Measurements from ENCODE around the gene FXYD7. TPM values are rescaled to one million over a fixed set of nuclear protein-coding genes. Genes with fewer than 3 reads are reported as not detected.

FXYD7 gene
- total and polyA plus RNA-seq, 9 of the 15 experiments (the other 6 are each of a cell fraction or from before 2014, with no cell fraction given) = 0.10 to 0.80 (median 0.31) TPM; not detected in 3

- intact Hi-C loops (cut with micrococcal nuclease) = no loop called here
- no peaks in the 10 kb centered on the region for H3K9me3 ChIP-seq (replicated peaks; ENCODE audit: control insufficient read depth, insufficient read depth, low read depth, low read length)
Observed at GRCh38 chr19:35119578-35120155, 23.4 kb upstream of the FXYD7 start.

More at GRCh38 chr19:35119578-35120155, 23.4 kb upstream of the FXYD7 start:
- FAIRE-seq (no peak), ATAC-seq (no peak), DNase-seq (ENCODE audit: extremely low read depth in 1 of 4, low spot score in 3 of 4) (no peak)
- H2AFZ ChIP-seq (ENCODE audit: low read depth, low read length) = no peak overlapping the region
- TF ChIP-seq ZNF395 (CRISPR knock-in tag; IDR thresholded peaks at IDR 0.05) (no peak), CEBPG (CRISPR knock-in tag; IDR thresholded peaks at IDR 0.05) (0 out of 2 replicates have a peak, but pooled peaks have one; percentile 8), CEBPG (tag; conservative IDR thresholded peaks at IDR 0.05 in 1 of 2, IDR thresholded peaks at IDR 0.05 in 1 of 2) (no peak; a peak in 1 of 4 replicates), CEBPB (tag; IDR thresholded peaks at IDR 0.05) (peak; percentile 55; the same call in 1 of the 2 replicates), ZNF280A (IDR thresholded peaks at IDR 0.05; ENCODE audit: low read depth, partially characterized antibody) (no peak)
- ChIA-PET POLR2A (interaction anchor here (0.7 to 0.9 kb wide), 3 partner anchors 11 to 52 kb away, joined by 3 read pairs; no protein-coding TSS in a partner anchor), CTCF (ENCODE audit: low intra/inter-chr PET ratio) (no interaction called here)
- no peaks in the 10 kb centered on the region for H4K20me1 ChIP-seq (replicated peaks; ENCODE audit: control insufficient read depth, insufficient read depth, low read length)
- no peak overlapping the region for H3K27ac ChIP-seq (ENCODE audit: extremely low read depth, low read depth, low read length)
- no peak overlapping the region for H3K4me2 ChIP-seq (ENCODE audit: insufficient read depth, low read length)
- H3K27me3 ChIP-seq (ENCODE audit: control insufficient read depth in 2 of 2, insufficient read depth in 2 of 2, low read length in 2 of 2) = peaks cover 0 to 21% of the 10 kb centered on the region in 2 experiments; a peak in 4 of 5 replicates
- H3K4me1 ChIP-seq (replicated peaks in 1 of 2; ENCODE audit: control insufficient read depth in 2 of 2, insufficient read depth in 2 of 2, low read length in 2 of 2) = peaks cover 14 to 48% of the 10 kb centered on the region in 2 experiments; a peak in 4 of 5 replicates
- H3K36me3 ChIP-seq (ENCODE audit: control insufficient read depth, insufficient read depth, low read length) = no peaks in the 10 kb centered on the region
- no TSS peak for BruUV-seq (replicated peaks)
- no peak overlapping the region; a peak in 1 of 4 replicates for H3K9ac ChIP-seq (ENCODE audit: insufficient read depth in 1 of 2, low read depth in 2 of 2, low read length in 2 of 2)
- no peak overlapping the region for H3K4me3 ChIP-seq
- no peaks in the 10 kb centered on the region for H3K9me1 ChIP-seq (ENCODE audit: control insufficient read depth, insufficient read depth, low read length)
- in situ Hi-C loops (cut with MboI) = no loop called here
- 51% methylated on average over 8 of the region's 9 CpGs for WGBS (ENCODE audit: insufficient coverage, low coverage, missing lambda C conversion rate)
- no peaks in the 10 kb centered on the region for H3K79me2 ChIP-seq (ENCODE audit: control insufficient read depth, insufficient read depth, low read length)
